Panc1 (cell line): ENCODE measurements around the gene TCEANC2.

Experiments used
- CTCF ChIP-seq: fragments of 450-650 bp; IDR thresholded peaks from 2 replicates; pipeline ENCODE4 v1.5.1; 2017; ENCODE audit warnings: mild to moderate bottlenecking
- POLR2AphosphoS5 ChIP-seq: IDR thresholded peaks from 2 replicates; pipeline ENCODE4 v1.6.1; 2012; ENCODE audit warnings: mild to moderate bottlenecking, low read depth, low read length, moderate library complexity
- SIN3A ChIP-seq: IDR thresholded peaks from 2 replicates; pipeline ENCODE4 v1.6.1; 2012; ENCODE audit warnings: low read depth, mild to moderate bottlenecking, low read length, moderate library complexity, borderline replicate concordance; ENCODE audit not compliant: insufficient read depth
- TCF7L2 ChIP-seq: IDR thresholded peaks from 2 replicates; pipeline ENCODE4 v1.6.1; 2011; ENCODE audit warnings: mild to moderate bottlenecking, low read depth, low read length, inconsistent platforms

- TF ChIP-seq CTCF (no peak), POLR2AphosphoS5 (no peak), SIN3A (no peak), TCF7L2 (no peak)
These were observed 41.4 kb upstream of the TCEANC2 start for GRCh38 chr1:54012008-54012325.
